Measurements from ENCODE around the gene TPH2. TPM values are rescaled to one million over a fixed set of nuclear protein-coding genes. Genes with fewer than 3 reads are reported as not detected.

The TPH2 gene
- total RNA-seq, 1 experiment from 2014 or later, result not detected

DNA sequence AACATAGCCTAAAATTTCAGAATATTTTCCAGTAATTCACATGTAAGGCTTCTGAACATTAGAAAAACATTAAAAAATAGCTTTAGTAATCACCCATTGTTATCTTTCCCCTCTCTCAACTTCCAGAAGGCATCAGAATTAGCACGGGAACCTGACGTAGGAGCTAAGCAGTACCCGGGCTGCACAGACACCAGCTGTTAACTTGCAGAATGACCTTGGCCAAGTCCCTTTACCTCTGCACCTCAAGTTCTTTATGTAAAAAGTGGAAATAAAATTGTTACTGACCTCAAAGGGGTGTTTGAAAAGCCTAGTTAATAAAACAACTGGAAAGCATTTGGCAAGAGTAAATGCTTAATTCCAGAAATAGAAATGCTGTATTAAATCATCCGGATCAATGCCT lies 7.2 kb downstream of the TPH2 start:
- Histone ChIP-seq H2AFZ (no peak overlapping the region), H3K9me2 (ENCODE audit: insufficient read depth) (no peaks in the 10 kb centered on the region), H3K27ac (no peak overlapping the region), H3F3A (ENCODE audit: insufficient read depth, low read depth) (no peaks in the 10 kb centered on the region), H3K79me2 (ENCODE audit: low read depth) (no peaks in the 10 kb centered on the region), H3K36me3 (ENCODE audit: low read depth) (no peaks in the 10 kb centered on the region), H3K27me3 (ENCODE audit: insufficient read depth, low read depth) (no peaks in the 10 kb centered on the region), H3K4me1 (replicated peaks; ENCODE audit: insufficient read depth) (peaks cover 8% of the 10 kb centered on the region; the same call in 1 of the 2 replicates), H3K4me3 (no peak overlapping the region), H3K9me3 (ENCODE audit: insufficient read depth, low read depth) (no peaks in the 10 kb centered on the region), H3K4me2 (no peak overlapping the region), H4K20me1 (ENCODE audit: insufficient read depth) (no peaks in the 10 kb centered on the region)
- TF ChIP-seq, protein P1, sequence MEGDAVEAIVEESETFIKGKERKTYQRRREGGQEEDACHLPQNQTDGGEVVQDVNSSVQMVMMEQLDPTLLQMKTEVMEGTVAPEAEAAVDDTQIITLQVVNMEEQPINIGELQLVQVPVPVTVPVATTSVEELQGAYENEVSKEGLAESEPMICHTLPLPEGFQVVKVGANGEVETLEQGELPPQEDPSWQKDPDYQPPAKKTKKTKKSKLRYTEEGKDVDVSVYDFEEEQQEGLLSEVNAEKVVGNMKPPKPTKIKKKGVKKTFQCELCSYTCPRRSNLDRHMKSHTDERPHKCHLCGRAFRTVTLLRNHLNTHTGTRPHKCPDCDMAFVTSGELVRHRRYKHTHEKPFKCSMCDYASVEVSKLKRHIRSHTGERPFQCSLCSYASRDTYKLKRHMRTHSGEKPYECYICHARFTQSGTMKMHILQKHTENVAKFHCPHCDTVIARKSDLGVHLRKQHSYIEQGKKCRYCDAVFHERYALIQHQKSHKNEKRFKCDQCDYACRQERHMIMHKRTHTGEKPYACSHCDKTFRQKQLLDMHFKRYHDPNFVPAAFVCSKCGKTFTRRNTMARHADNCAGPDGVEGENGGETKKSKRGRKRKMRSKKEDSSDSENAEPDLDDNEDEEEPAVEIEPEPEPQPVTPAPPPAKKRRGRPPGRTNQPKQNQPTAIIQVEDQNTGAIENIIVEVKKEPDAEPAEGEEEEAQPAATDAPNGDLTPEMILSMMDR (conservative IDR thresholded peaks at IDR 0.05), result no peak
- no peak for TF ChIP-seq EZH2 (IDR thresholded peaks at IDR 0.05; ENCODE audit: low read depth)
- intact Hi-C loops (cut with micrococcal nuclease; ENCODE audit: unreplicated experiment), result no loop called here
- ChIA-PET POLR2A (ENCODE audit: unreplicated experiment) (no interaction called here), CTCF (no interaction called here)
- BruUV-seq (replicated peaks), result no TSS peak
- no peak for DNase-seq

DNA sequence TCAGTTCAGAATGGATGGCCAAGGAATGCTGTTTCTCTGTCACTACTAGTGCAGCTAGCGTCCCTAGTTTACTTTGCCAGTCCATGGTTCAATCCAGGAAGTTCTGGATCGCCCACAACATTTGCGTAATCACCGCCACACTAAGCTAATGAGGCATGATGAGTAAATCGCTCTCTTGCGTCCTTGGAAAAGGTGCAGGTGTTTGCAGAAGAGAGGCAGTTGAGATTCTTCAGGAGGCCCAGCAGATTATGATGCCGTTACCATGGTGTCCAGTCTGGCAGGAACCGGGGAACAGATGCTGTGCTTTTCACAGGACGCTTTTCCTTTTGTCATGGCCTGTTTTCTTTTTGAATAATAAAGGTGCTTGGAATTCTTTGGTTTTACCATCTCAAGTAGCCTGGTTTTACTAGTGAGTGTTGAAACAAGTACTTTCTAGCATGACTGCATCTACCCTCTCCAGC lies 9.0 kb downstream of the TPH2 start:
- Histone ChIP-seq H3K4me2 (no peak overlapping the region), H3K79me2 (ENCODE audit: low read depth) (no peaks in the 10 kb centered on the region), H3K9me2 (ENCODE audit: insufficient read depth) (no peaks in the 10 kb centered on the region), H3K9me3 (ENCODE audit: insufficient read depth, low read depth) (no peaks in the 10 kb centered on the region), H3K4me1 (replicated peaks; ENCODE audit: insufficient read depth) (peaks cover 8% of the 10 kb centered on the region; the same call in 1 of the 2 replicates), H4K20me1 (ENCODE audit: insufficient read depth) (no peaks in the 10 kb centered on the region), H3K27me3 (ENCODE audit: insufficient read depth, low read depth) (no peaks in the 10 kb centered on the region), H3K27ac (no peak overlapping the region), H2AFZ (no peak overlapping the region), H3F3A (ENCODE audit: insufficient read depth, low read depth) (no peaks in the 10 kb centered on the region), H3K36me3 (ENCODE audit: low read depth) (no peaks in the 10 kb centered on the region), H3K4me3 (no peak overlapping the region)
- TF ChIP-seq, protein P1 (conservative IDR thresholded peaks at IDR 0.05), result no peak
- TF ChIP-seq EZH2 (IDR thresholded peaks at IDR 0.05; ENCODE audit: low read depth), result no peak
- ChIA-PET POLR2A (ENCODE audit: unreplicated experiment) (interaction anchor here (0.7 kb wide), 1 partner anchor 162 kb away, joined by 8 read pairs; no protein-coding TSS in a partner anchor), CTCF (no interaction called here)
- no TSS peak for BruUV-seq (replicated peaks)
- DNase-seq, result peak; percentile 58 to 91
- intact Hi-C loops (cut with micrococcal nuclease; ENCODE audit: unreplicated experiment), result no loop called here

DNA sequence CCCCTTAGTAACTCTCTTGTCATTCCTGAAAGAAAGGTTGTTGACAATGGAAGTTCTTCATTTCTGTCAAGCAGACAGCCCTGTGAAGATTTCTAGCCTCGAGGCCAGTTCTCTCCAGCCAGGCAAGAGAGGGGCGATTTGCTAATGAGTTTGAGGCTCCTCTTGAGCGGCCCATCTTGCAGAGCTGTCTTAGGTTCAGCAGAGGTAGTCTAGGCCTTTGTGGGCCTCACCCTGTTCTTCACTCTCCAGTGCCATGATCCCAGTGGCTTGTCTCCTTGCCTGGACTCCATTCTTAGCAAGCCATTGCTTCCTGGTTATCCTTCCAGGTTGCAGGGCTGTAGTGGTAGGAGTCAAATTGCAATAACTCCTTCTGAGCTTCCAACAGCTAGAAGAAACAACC lies 9.7 kb downstream of the TPH2 start:
- H3K4me3 ChIP-seq, result no peak overlapping the region
- no TSS peak for BruUV-seq (replicated peaks)
- H3K4me1 ChIP-seq (replicated peaks; ENCODE audit: insufficient read depth), result peaks cover 8% of the 10 kb centered on the region; the same call in 1 of the 2 replicates
- no peaks in the 10 kb centered on the region for H3K9me2 ChIP-seq (ENCODE audit: insufficient read depth)
- H3K27me3 ChIP-seq (ENCODE audit: insufficient read depth, low read depth), result no peaks in the 10 kb centered on the region
- no peaks in the 10 kb centered on the region for H3F3A ChIP-seq (ENCODE audit: insufficient read depth, low read depth)
- no peaks in the 10 kb centered on the region for H4K20me1 ChIP-seq (ENCODE audit: insufficient read depth)
- ChIA-PET CTCF (no interaction called here), POLR2A (ENCODE audit: unreplicated experiment) (no interaction called here)
- no peak for DNase-seq
- no peak overlapping the region for H3K27ac ChIP-seq
- TF ChIP-seq, protein P1 (conservative IDR thresholded peaks at IDR 0.05), result no peak
- no peak for TF ChIP-seq EZH2 (IDR thresholded peaks at IDR 0.05; ENCODE audit: low read depth)
- no peaks in the 10 kb centered on the region for H3K36me3 ChIP-seq (ENCODE audit: low read depth)
- H3K9me3 ChIP-seq (ENCODE audit: insufficient read depth, low read depth), result no peaks in the 10 kb centered on the region
- H3K79me2 ChIP-seq (ENCODE audit: low read depth), result no peaks in the 10 kb centered on the region
- no peak overlapping the region for H3K4me2 ChIP-seq
- H2AFZ ChIP-seq, result no peak overlapping the region
- intact Hi-C loops (cut with micrococcal nuclease; ENCODE audit: unreplicated experiment), result no loop called here

Measured in PC-9 (cell line).